GM04504 (cell line): Measurements from ENCODE around the gene BCAS1.

Source experiments
- DNase-seq: peaks from one replicate; pipeline ENCODE4 v3.0.0-alpha.2; 2012; ENCODE audit warnings: low read depth

BCAS1 gene

GRCh38 chr20:54048481-54048880, 21.9 kb downstream of the BCAS1 start:
- no peak for DNase-seq

- no peak for DNase-seq
These were observed 22.7 kb downstream of the BCAS1 start for GRCh38 chr20:54047720-54048119.

GRCh38 chr20:54047048-54047447, 23.3 kb downstream of the BCAS1 start:
- no peak for DNase-seq

- DNase-seq, result peak; percentile 83
These were observed 26.2 kb downstream of the BCAS1 start for GRCh38 chr20:54044156-54044555.

- DNase-seq, result peak; percentile 50
These were observed 27.1 kb downstream of the BCAS1 start for GRCh38 chr20:54043076-54043967.

- DNase-seq, result no peak
These were observed 28.4 kb downstream of the BCAS1 start for GRCh38 chr20:54042021-54042420.

GRCh38 chr20:54041336-54041735, 29.1 kb downstream of the BCAS1 start:
- no peak for DNase-seq

GRCh38 chr20:54040531-54040930, 29.9 kb downstream of the BCAS1 start:
- DNase-seq, result no peak

GRCh38 chr20:54038961-54039360, 31.4 kb downstream of the BCAS1 start:
- no peak for DNase-seq

- DNase-seq, result no peak
These were observed 32.9 kb downstream of the BCAS1 start for GRCh38 chr20:54037525-54037924.

- DNase-seq, result no peak
These were observed 40.8 kb downstream of the BCAS1 start for GRCh38 chr20:54029643-54030042.

- DNase-seq, result no peak
These were observed 41.2 kb downstream of the BCAS1 start for GRCh38 chr20:54029176-54029575.

- no peak for DNase-seq
These were observed 42.0 kb downstream of the BCAS1 start for GRCh38 chr20:54028276-54029011.

GRCh38 chr20:54027704-54028103, 42.7 kb downstream of the BCAS1 start:
- no peak for DNase-seq

- DNase-seq, result no peak
These were observed 43.9 kb downstream of the BCAS1 start for GRCh38 chr20:54026295-54027064.

GRCh38 chr20:54025251-54025771, 45.1 kb downstream of the BCAS1 start:
- peak; percentile 58 for DNase-seq

- DNase-seq, result no peak
These were observed 47.0 kb downstream of the BCAS1 start for GRCh38 chr20:54023406-54023805.

- no peak for DNase-seq
These were observed 48.8 kb downstream of the BCAS1 start for GRCh38 chr20:54021446-54022235.

- DNase-seq, result no peak
These were observed 49.5 kb downstream of the BCAS1 start for GRCh38 chr20:54020868-54021267.

- no peak for DNase-seq
These were observed 50.0 kb downstream of the BCAS1 start for GRCh38 chr20:54020348-54020747.

- DNase-seq, result no peak
These were observed 50.8 kb downstream of the BCAS1 start for GRCh38 chr20:54019585-54019984.
